ENCODE results near the gene CLMN.

DNA sequence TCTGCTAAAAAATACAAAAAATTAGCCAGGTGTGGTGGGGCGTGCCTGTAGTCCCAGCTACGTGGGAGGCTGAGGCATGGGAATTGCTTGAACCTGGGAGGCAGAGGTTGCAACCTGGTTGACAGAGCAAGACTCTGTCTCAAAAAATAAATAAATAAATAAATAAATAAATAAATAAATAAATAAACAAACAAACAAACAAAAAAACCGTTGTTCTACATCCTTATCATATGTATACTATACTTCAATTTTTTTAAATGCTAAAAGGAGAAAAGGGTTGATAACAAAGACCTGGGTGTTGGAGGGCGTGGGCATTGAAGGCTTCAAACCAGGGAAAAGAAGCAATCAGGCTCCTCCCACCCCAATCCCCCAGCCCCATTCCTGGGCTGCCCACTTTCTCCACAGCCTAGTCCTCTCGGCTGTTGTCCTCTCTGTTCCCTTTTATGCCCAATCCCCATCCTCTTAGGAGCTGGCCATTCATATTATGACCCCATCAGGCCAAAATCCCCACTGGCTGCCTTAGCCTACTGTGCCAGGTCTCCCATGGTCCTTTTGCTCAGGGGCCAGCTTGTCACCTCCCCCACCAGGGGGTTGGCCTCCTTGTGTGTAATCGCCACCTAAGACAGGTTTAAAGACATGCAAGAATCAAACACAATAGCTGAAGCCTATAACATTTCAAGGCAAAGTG is 30.2 kb downstream of the CLMN start:
- TF ChIP-seq POLR2AphosphoS5 (IDR thresholded peaks at IDR 0.05; ENCODE audit: borderline replicate concordance, low read depth, low read length) (no peak), EZH2 (IDR thresholded peaks at IDR 0.05) (no peak)
